GM21737 (cell line): ENCODE data around the gene HK3.
"Not testable (repeated sequence)": the region's sequence is repeated elsewhere in the genome, so short reads cannot be mapped to it uniquely, and the experiment has no call there.

Experiments
- ATAC-seq: cut with Tn5 transposase; IDR thresholded peaks from one replicate; pipeline ENCODE4 v1.9.1; 2021; ENCODE audit warnings: mild to moderate bottlenecking, moderate library complexity; ENCODE audit not compliant: unreplicated experiment

HK3 gene

GRCh38 chr5:176870644-176871043, 28.5 kb downstream of the HK3 start:
- not testable (repeated sequence) for ATAC-seq

GRCh38 chr5:176870110-176870591, 29.0 kb downstream of the HK3 start:
- ATAC-seq: no peak

GRCh38 chr5:176869501-176870109, 29.5 kb downstream of the HK3 start:
- ATAC-seq: no peak

GRCh38 chr5:176868731-176869130, 30.4 kb downstream of the HK3 start:
- no peak for ATAC-seq

- ATAC-seq: no peak
Observed at GRCh38 chr5:176868126-176868525, 31.0 kb downstream of the HK3 start.

GRCh38 chr5:176866707-176867310, 32.3 kb downstream of the HK3 start:
- ATAC-seq: no peak

GRCh38 chr5:176865964-176866363, 33.2 kb downstream of the HK3 start:
- no peak for ATAC-seq

GRCh38 chr5:176864755-176865154, 34.4 kb downstream of the HK3 start:
- ATAC-seq: no peak

GRCh38 chr5:176863765-176864098, 35.4 kb downstream of the HK3 start:
- ATAC-seq: no peak

GRCh38 chr5:176863041-176863764, 35.9 kb downstream of the HK3 start:
- ATAC-seq: no peak

GRCh38 chr5:176862330-176862995, 36.7 kb downstream of the HK3 start:
- ATAC-seq: no peak

- ATAC-seq: no peak
Observed at GRCh38 chr5:176861276-176861675, 37.9 kb downstream of the HK3 start.

GRCh38 chr5:176860381-176860780, 38.8 kb downstream of the HK3 start:
- ATAC-seq: no peak

- no peak for ATAC-seq
Observed at GRCh38 chr5:176859916-176860315, 39.2 kb downstream of the HK3 start.

- no peak for ATAC-seq
Observed at GRCh38 chr5:176857894-176858273, 41.3 kb downstream of the HK3 start.

- no peak for ATAC-seq
Observed at GRCh38 chr5:176857216-176857893, 41.8 kb downstream of the HK3 start.

GRCh38 chr5:176856746-176857145, 42.4 kb downstream of the HK3 start:
- no peak for ATAC-seq

GRCh38 chr5:176855598-176855997, 43.5 kb downstream of the HK3 start:
- no peak for ATAC-seq

GRCh38 chr5:176854164-176854563, 45.0 kb downstream of the HK3 start:
- no peak for ATAC-seq

- ATAC-seq: no peak
Observed at GRCh38 chr5:176853151-176853778, 45.9 kb downstream of the HK3 start.
